A549 (cell line): ENCODE measurements around the gene RABAC1. TPM values are rescaled to one million over a fixed set of nuclear protein-coding genes. Genes with fewer than 3 reads are reported as not detected.
A peak's percentile ranks its signal among the peaks of the same experiment; 100 is the strongest.

ENCODE experiments used
- ATAC-seq, 2 experiments: fragments of 200-7000 bp in 1 of 2; fragments of >200 bp in 1 of 2; cut with Nextera tagmentation in 1 of 2; cut with Tn5 transposase in 1 of 2; 3 replicates each; pipeline versions ENCODE4 v1.8.0 to v1.9.1; 2018 to 2020; ENCODE audit warnings: mild to moderate bottlenecking in 1 of 2, moderate library complexity in 1 of 2
- CTCF ChIA-PET: fragments of 300-600 bp; sonication (Branson Sonifier 250); formaldehyde crosslinking; extraction: SDS; loops from one replicate; lab custom pipeline; 2021; ENCODE audit warnings: antibody characterized with exemption, inconsistent platforms; lab: Yijun Ruan, JAX
- POLR2A ChIA-PET: fragments of 350-600 bp; formaldehyde crosslinking; extraction: SDS; loops from one replicate; lab custom pipeline; 2021; ENCODE audit warnings: antibody characterized with exemption, inconsistent platforms; lab: Yijun Ruan, JAX
- DNase-seq, 2 experiments: peaks; one replicate each; pipeline versions ENCODE4 v3.0.0 to v3.0.0-alpha.2; 2011 to 2016; ENCODE audit warnings: low read depth in 1 of 2, low spot score in 1 of 2
- FAIRE-seq: peaks from 2 replicates; lab custom pipeline; 2011; peaks lifted over from hg19 to GRCh38; lab: Jason Lieb, UNC
- H3K27ac ChIP-seq, 2 experiments: fragments of >200 bp; sonication (Bioruptor Twin); formaldehyde crosslinking; 3 replicates each; pipeline ENCODE4 v1.5.1; 2016 to 2017
- H3K4me1 ChIP-seq: fragments of >200 bp; sonication (Bioruptor Twin); formaldehyde crosslinking; 3 replicates; pipeline ENCODE4 v1.6.1; 2016
- H3K4me2 ChIP-seq: fragments of >200 bp; sonication (Bioruptor Twin); formaldehyde crosslinking; 3 replicates; pipeline ENCODE4 v1.6.1; 2016
- H3K4me3 ChIP-seq: fragments of >200 bp; sonication (Bioruptor Twin); formaldehyde crosslinking; 3 replicates; pipeline ENCODE4 v1.5.1; 2016
- H3K9me3 ChIP-seq: fragments of >200 bp; sonication (Bioruptor Twin); formaldehyde crosslinking; 3 replicates; pipeline ENCODE4 v1.6.1; 2016
- BHLHE40 ChIP-seq: IDR thresholded peaks from 2 replicates; pipeline ENCODE4 v1.6.1; 2012; ENCODE audit warnings: low read depth, low read length, inconsistent platforms
- CBX2 ChIP-seq: fragments of 200-600 bp; sonication (generic); IDR thresholded peaks from 2 replicates; pipeline ENCODE4 v1.6.1; 2016; ENCODE audit warnings: low read depth, mild to moderate bottlenecking, borderline replicate concordance
- CBX8 ChIP-seq: fragments of 200-600 bp; sonication (generic); IDR thresholded peaks from 2 replicates; pipeline ENCODE4 v1.6.1; 2016
- CEBPB ChIP-seq, 2 experiments: fragments of >200 bp in 1 of 2; sonication (Bioruptor Twin) in 1 of 2; formaldehyde crosslinking in 1 of 2; IDR thresholded peaks; 2 replicates each; pipeline ENCODE4 v1.6.1; 2012 to 2016
- EHF ChIP-seq: fragments of 250-450 bp; sonication (Bioruptor Pico); IDR thresholded peaks from 2 replicates; pipeline ENCODE4 v1.5.0; 2020; ENCODE audit warnings: mild to moderate bottlenecking
- EHMT2 ChIP-seq: fragments of 200-600 bp; sonication (generic); IDR thresholded peaks from 2 replicates; pipeline ENCODE4 v1.6.1; 2016; ENCODE audit warnings: antibody characterized with exemption, low read depth, mild to moderate bottlenecking, moderate library complexity
- EP300 ChIP-seq, 2 experiments: fragments of >200 bp; sonication (Bioruptor Twin); formaldehyde crosslinking; IDR thresholded peaks; 2 replicates in 1 of 2; 3 replicates in 1 of 2; pipeline ENCODE4 v1.6.1; 2016 to 2017
- FOSB ChIP-seq: fragments of 250-450 bp; sonication (Bioruptor Pico); IDR thresholded peaks from 2 replicates; pipeline ENCODE4 v1.5.0; 2020; ENCODE audit warnings: mild to moderate bottlenecking, moderate library complexity
- FOXS1 ChIP-seq: fragments of 250-450 bp; sonication (Bioruptor Pico); IDR thresholded peaks from 2 replicates; pipeline ENCODE4 v1.5.0; 2020; ENCODE audit warnings: mild to moderate bottlenecking, moderate library complexity
- GATA3 ChIP-seq: IDR thresholded peaks from 2 replicates; pipeline ENCODE4 v1.6.1; 2012; ENCODE audit warnings: borderline replicate concordance
- HDAC2 ChIP-seq: fragments of 200-600 bp; sonication (generic); IDR thresholded peaks from 2 replicates; pipeline ENCODE4 v1.6.1; 2016
- HOXA7 ChIP-seq: fragments of 250-450 bp; sonication (Bioruptor Pico); IDR thresholded peaks from 2 replicates; pipeline ENCODE4 v1.5.0; 2020; ENCODE audit warnings: mild to moderate bottlenecking, moderate library complexity
- JUNB ChIP-seq: fragments of >200 bp; sonication (Bioruptor Twin); formaldehyde crosslinking; IDR thresholded peaks from 2 replicates; pipeline ENCODE4 v1.6.1; 2016
- MAZ ChIP-seq: fragments of 150-350 bp; IDR thresholded peaks from 2 replicates; pipeline ENCODE4 v1.6.1; 2014; ENCODE audit warnings: antibody characterized with exemption, low read depth, low read length, borderline replicate concordance
- MYC ChIP-seq: IDR thresholded peaks from 2 replicates; pipeline ENCODE4 v1.6.1; 2012; ENCODE audit warnings: mild to moderate bottlenecking, inconsistent platforms, low read length, improper control_type of control experiment, borderline replicate concordance
- NFE2L2 ChIP-seq: fragments of 150-350 bp; conservative IDR thresholded peaks from 2 replicates; pipeline ENCODE4 v1.6.1; 2014; ENCODE audit warnings: low read length
- NPAS2 ChIP-seq: fragments of 250-450 bp; sonication (Bioruptor Pico); IDR thresholded peaks from 2 replicates; pipeline ENCODE4 v1.8.0; 2022; ENCODE audit warnings: mild to moderate bottlenecking, moderate library complexity, borderline replicate concordance
- NR3C1 ChIP-seq: fragments of >200 bp; sonication (Bioruptor Twin); formaldehyde crosslinking; IDR thresholded peaks from 3 replicates; pipeline ENCODE4 v1.6.1; 2017
- RAD21 ChIP-seq, 2 experiments: fragments of >200 bp in 1 of 2; sonication (Bioruptor Twin) in 1 of 2; formaldehyde crosslinking in 1 of 2; IDR thresholded peaks in 1 of 2; conservative IDR thresholded peaks in 1 of 2; 2 replicates in 1 of 2; 3 replicates in 1 of 2; pipeline ENCODE4 v1.6.1; 2012 to 2018; ENCODE audit warnings: inconsistent platforms in 1 of 2
- RARB ChIP-seq: fragments of 250-450 bp; sonication (Bioruptor Pico); IDR thresholded peaks from 2 replicates; pipeline ENCODE4 v1.8.0; 2021; ENCODE audit warnings: mild to moderate bottlenecking, moderate library complexity
- RCOR1 ChIP-seq: fragments of 150-350 bp; IDR thresholded peaks from 2 replicates; pipeline ENCODE4 v1.6.1; 2014; ENCODE audit warnings: antibody characterized with exemption, low read length, low read depth
- TP53 ChIP-seq: fragments of 250-450 bp; sonication (Bioruptor Pico); IDR thresholded peaks from 2 replicates; pipeline ENCODE4 v1.5.0; 2021; ENCODE audit warnings: mild to moderate bottlenecking, moderate library complexity
- ZFP36 ChIP-seq: fragments of 450-650 bp; IDR thresholded peaks from 2 replicates; pipeline ENCODE4 v1.6.1; 2014; ENCODE audit warnings: borderline replicate concordance; ENCODE audit not compliant: partially characterized antibody
- ZNF302 ChIP-seq: fragments of 250-450 bp; sonication (Bioruptor Pico); IDR thresholded peaks from 2 replicates; pipeline ENCODE4 v1.9.0; 2021; ENCODE audit warnings: inconsistent platforms, mild to moderate bottlenecking, moderate library complexity
- ZSCAN20 ChIP-seq: fragments of 250-450 bp; sonication (Bioruptor Pico); IDR thresholded peaks from 2 replicates; pipeline ENCODE4 v1.8.0; 2022; ENCODE audit warnings: mild to moderate bottlenecking, moderate library complexity
- WGBS: methylation state at CpG from one replicate; pipeline ENCODE4 v1.1.6; 2017; ENCODE audit errors: missing lambda C conversion rate; 5-methylcytosine and 5-hydroxymethylcytosine counted together
- polyA plus RNA-seq, 4 experiments: library from polyadenylated mRNA; depleted of rRNA in 3 of 4; stranded (reverse); fragments of >200 nt; fragmentation: RNase III in 1 of 4; extraction: RNeasy Plus Mini Kit Qiagen cat#74134 plus additional on column Dnase treatment in 1 of 4; gene quantifications; 2 replicates in 3 of 4; 3 replicates in 1 of 4; pipeline ENCODE4 v1.2.3, GENCODE V29; 2011 to 2017
- TF ChIP-seq, protein P1 (sequence below): IDR thresholded peaks from 2 replicates; pipeline ENCODE4 v1.6.1; 2012; ENCODE audit warnings: low read depth, borderline replicate concordance
- TF ChIP-seq, protein P2 (sequence below): IDR thresholded peaks from 2 replicates; pipeline ENCODE4 v1.6.1; 2012
- TF ChIP-seq, protein P3 (sequence below): fragments of >200 bp; sonication (Bioruptor Twin); formaldehyde crosslinking; IDR thresholded peaks from 2 replicates; pipeline ENCODE4 v1.6.1; 2016
- TF ChIP-seq, protein P4 (sequence below): fragments of >200 bp; sonication (Bioruptor Twin); formaldehyde crosslinking; IDR thresholded peaks from 3 replicates; pipeline ENCODE4 v1.6.1; 2016
- TF ChIP-seq, protein P5 (sequence below): fragments of 150-350 bp; IDR thresholded peaks from 2 replicates; pipeline ENCODE4 v1.6.1; 2014; ENCODE audit warnings: low read depth, mild to moderate bottlenecking, low read length

Gene RABAC1
- polyA plus RNA-seq, 2 of the 4 experiments (the other 2 are of a cell fraction) = 117 to 247 TPM

DNA sequence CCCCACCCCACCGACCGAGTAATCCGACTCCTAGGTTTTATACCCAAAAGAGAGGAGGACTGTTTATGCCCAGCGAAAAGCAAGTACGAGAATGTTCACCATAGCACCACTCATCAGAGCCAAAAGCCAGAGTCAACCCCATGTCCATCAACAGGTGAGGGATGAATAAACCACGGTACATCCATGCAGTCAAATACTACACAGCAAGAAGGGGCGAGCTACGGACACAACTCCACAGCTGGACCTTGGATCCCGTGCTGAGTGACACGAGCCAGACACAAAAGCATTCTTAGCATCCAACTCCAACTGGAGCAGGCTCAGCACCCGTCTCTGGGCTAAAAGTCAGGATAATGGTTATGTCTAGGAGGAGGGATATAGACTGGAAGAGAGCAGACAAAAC is 12.2 kb upstream of the RABAC1 start:
- no peak overlapping the region for H3K27ac ChIP-seq
- peak; percentile 81 for FAIRE-seq
- H3K4me2 ChIP-seq = no peak overlapping the region
- ChIA-PET POLR2A (no interaction called here), CTCF (interaction anchor here (0.6 to 1.5 kb wide), 3 partner anchors 8 to 112 kb away, joined by 3 read pairs; partner anchors contain the start of gene RPS19)
- no peaks in the 10 kb centered on the region for H3K9me3 ChIP-seq
- no peak overlapping the region for H3K4me3 ChIP-seq
- WGBS = 46% methylated on average over 11 of the region's 11 CpGs
- ATAC-seq = no peak
- no peaks in the 10 kb centered on the region for H3K4me1 ChIP-seq
- TF ChIP-seq CBX8 = no peak
- TF ChIP-seq HDAC2 = no peak
- no peak for DNase-seq

DNA sequence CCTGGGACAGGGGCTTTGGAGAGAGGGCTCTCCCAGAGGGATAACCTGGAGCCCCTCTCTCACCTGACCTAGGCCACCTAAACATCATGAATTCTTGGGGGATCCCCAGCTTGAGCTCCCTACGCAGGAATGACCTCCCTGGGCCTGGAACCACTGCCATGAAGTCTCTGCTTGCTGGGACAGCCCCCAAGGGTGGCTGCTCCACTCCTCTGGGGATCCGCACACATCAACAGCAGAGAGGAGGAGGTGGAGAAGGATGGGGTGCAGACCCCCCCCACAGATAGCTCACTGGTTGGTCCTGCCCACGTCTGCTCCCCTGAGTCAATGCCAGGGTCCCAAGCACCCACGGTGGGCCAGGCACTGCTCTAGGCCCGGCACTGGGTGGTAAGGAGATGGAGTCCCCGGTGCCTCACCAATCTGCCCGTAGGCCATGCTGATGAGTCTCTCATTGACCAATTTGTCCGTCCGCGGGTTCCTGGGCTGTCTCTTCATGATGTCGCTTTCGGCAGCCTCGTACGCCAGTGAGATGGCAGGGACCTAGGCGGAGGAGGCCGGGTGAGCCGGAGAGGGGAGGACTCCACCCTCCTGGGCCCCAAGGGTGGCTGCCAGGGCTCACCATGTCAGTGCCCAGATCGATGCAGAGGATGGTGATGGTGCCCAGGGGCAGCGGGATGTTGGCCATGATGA is 10.8 kb upstream of the RABAC1 start:
- H3K4me2 ChIP-seq = no peak overlapping the region
- FAIRE-seq = no peak
- no peak for DNase-seq
- TF ChIP-seq, protein P1, sequence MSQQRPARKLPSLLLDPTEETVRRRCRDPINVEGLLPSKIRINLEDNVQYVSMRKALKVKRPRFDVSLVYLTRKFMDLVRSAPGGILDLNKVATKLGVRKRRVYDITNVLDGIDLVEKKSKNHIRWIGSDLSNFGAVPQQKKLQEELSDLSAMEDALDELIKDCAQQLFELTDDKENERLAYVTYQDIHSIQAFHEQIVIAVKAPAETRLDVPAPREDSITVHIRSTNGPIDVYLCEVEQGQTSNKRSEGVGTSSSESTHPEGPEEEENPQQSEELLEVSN = no peak
- TF ChIP-seq RAD21 (conservative IDR thresholded peaks at IDR 0.05 in 1 of 2, IDR thresholded peaks at IDR 0.05 in 1 of 2) = no peak
- TF ChIP-seq MYC = no peak
- no peak for TF ChIP-seq EHMT2
- no peak for TF ChIP-seq CBX8
- TF ChIP-seq, protein P2, sequence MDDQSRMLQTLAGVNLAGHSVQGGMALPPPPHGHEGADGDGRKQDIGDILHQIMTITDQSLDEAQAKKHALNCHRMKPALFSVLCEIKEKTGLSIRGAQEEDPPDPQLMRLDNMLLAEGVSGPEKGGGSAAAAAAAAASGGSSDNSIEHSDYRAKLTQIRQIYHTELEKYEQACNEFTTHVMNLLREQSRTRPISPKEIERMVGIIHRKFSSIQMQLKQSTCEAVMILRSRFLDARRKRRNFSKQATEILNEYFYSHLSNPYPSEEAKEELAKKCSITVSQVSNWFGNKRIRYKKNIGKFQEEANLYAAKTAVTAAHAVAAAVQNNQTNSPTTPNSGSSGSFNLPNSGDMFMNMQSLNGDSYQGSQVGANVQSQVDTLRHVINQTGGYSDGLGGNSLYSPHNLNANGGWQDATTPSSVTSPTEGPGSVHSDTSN = no peak
- TF ChIP-seq, protein P3, sequence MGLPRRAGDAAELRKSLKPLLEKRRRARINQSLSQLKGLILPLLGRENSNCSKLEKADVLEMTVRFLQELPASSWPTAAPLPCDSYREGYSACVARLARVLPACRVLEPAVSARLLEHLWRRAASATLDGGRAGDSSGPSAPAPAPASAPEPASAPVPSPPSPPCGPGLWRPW = no peak
- TF ChIP-seq JUNB = no peak
- no peak for TF ChIP-seq NFE2L2
- no peak for TF ChIP-seq CBX2
- TF ChIP-seq, protein P4, sequence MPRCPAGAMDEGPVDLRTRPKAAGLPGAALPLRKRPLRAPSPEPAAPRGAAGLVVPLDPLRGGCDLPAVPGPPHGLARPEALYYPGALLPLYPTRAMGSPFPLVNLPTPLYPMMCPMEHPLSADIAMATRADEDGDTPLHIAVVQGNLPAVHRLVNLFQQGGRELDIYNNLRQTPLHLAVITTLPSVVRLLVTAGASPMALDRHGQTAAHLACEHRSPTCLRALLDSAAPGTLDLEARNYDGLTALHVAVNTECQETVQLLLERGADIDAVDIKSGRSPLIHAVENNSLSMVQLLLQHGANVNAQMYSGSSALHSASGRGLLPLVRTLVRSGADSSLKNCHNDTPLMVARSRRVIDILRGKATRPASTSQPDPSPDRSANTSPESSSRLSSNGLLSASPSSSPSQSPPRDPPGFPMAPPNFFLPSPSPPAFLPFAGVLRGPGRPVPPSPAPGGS = no peak
- TF ChIP-seq FOXS1 (CRISPR knock-in tag) = no peak
- TF ChIP-seq ZFP36 = no peak
- TF ChIP-seq MAZ = no peak
- TF ChIP-seq FOSB (CRISPR knock-in tag) = no peak
- no peak for TF ChIP-seq GATA3
- no peak for ATAC-seq
- no peaks in the 10 kb centered on the region for H3K9me3 ChIP-seq
- ChIA-PET CTCF (interaction anchor here (0.9 to 1.4 kb wide), 4 partner anchors 10 to 65 kb away, joined by 3 to 4 read pairs (median 4); partner anchors contain the start of gene RABAC1), POLR2A (no interaction called here)
- no peak overlapping the region for H3K4me3 ChIP-seq
- H3K4me1 ChIP-seq = no peaks in the 10 kb centered on the region
- 81% methylated on average over 19 of the region's 19 CpGs for WGBS
- H3K27ac ChIP-seq = no peak overlapping the region

DNA sequence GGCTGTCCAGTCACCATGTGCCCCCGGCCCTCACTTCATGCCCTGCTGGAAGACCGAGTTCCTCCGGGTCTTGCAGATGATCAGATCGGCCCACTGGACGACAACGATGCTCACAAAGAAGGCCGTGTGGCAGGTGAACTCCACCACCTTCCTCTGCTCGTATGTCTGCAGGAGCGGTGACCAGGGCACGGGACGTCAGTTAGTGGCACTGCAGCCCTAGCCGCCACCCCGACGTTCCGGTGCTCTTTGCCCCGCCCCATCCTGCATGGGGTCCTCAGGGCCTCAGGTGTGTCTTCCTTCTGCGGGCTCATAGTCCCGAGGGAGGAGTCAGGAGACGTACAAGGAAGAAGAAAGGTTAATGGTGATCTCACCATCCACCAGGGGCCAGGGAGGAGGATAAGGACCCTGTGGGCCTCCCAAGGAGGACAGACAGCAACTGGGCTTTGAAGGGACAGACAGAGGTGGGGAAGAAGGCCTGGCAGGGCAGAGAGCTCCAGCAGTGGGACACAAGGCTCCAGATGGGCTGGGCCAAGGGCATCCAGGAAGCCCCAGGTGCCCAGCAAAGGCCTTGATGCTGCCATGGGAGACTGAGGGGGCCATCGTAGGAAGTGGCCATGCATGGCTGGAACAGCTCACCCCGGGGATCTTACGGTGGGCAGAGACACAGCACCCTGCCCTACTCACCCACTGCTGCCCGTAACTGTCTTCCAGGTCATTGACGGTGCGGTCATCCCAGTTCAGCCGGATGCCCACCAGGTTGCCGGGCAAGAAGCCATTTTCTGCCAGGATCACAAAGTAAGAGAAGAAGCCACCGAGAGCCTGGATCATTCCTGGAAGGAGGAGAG is 9.9 kb upstream of the RABAC1 start:
- ATAC-seq (0 out of 6 replicates have a peak, but pooled peaks of 1 of the 2 experiments have one; percentile 3), FAIRE-seq (no peak), DNase-seq (no peak)
- H3K27ac ChIP-seq = no peak overlapping the region
- H3K4me1 ChIP-seq = no peaks in the 10 kb centered on the region
- H3K4me2 ChIP-seq = no peak overlapping the region
- no peaks in the 10 kb centered on the region for H3K9me3 ChIP-seq
- ChIA-PET CTCF (interaction anchor here (0.8 to 1.4 kb wide), 5 partner anchors 10 to 66 kb away, joined by 3 to 4 read pairs (median 3); partner anchors contain the start of gene RABAC1), POLR2A (no interaction called here)
- 64% methylated on average over 28 of the region's 28 CpGs for WGBS
- no peak overlapping the region for H3K4me3 ChIP-seq
- TF ChIP-seq, protein P5, sequence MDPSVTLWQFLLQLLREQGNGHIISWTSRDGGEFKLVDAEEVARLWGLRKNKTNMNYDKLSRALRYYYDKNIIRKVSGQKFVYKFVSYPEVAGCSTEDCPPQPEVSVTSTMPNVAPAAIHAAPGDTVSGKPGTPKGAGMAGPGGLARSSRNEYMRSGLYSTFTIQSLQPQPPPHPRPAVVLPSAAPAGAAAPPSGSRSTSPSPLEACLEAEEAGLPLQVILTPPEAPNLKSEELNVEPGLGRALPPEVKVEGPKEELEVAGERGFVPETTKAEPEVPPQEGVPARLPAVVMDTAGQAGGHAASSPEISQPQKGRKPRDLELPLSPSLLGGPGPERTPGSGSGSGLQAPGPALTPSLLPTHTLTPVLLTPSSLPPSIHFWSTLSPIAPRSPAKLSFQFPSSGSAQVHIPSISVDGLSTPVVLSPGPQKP = no peak
- TF ChIP-seq BHLHE40 (no peak), TP53 (CRISPR knock-in tag) (no peak), RARB (no peak), EHF (CRISPR knock-in tag) (no peak), CEBPB (IDR thresholded peaks at IDR 0.05) (no peak), NPAS2 (CRISPR knock-in tag) (no peak), ZNF302 (CRISPR knock-in tag) (no peak), HOXA7 (CRISPR knock-in tag) (no peak), EHMT2 (no peak), HDAC2 (no peak), RCOR1 (no peak), ZSCAN20 (no peak), NR3C1 (no peak), EP300 (IDR thresholded peaks at IDR 0.05) (no peak)
